ENCODE data around the gene CLPTM1. TPM values are rescaled to one million over a fixed set of nuclear protein-coding genes. Genes with fewer than 3 reads are reported as not detected.

Gene CLPTM1
- total and polyA plus RNA-seq, 2 donors (not counting 3 experiments of a cell fraction or from before 2014, with no cell fraction given): 108 to 176 TPM

DNA sequence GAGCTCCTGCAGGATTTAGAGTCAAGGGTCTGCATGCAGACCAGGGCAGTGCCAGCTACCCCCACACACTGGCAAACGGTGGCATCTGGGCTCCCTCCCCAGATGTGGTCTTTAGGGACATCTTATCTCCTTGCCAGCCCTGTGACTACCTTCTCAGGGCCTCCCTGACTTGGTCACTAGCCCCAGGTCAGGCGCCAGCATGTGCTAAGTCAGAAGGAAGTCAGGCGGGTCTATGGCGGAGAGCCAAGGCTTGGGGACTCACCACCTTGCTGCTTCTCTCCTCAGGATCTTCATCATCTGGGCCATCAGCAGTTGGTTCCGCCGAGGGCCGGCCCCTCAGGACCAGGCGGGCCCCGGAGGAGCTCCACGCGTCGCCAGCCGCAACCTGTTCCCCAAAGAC lies 17.6 kb downstream of the CLPTM1 start:
- intact Hi-C loops (cut with micrococcal nuclease) (no loop called here), dilution Hi-C loops (cut with MboI; ENCODE audit: extremely low pct_ligation_motif_present, low sequenced_read_pairs) (no loop called here)
- TF ChIP-seq POLR2A (IDR thresholded peaks at IDR 0.05; ENCODE audit: low read depth, low read length): no peak
- no peak for TF ChIP-seq POLR2AphosphoS5 (IDR thresholded peaks at IDR 0.05; ENCODE audit: insufficient read depth, low read depth, low read length)
- no peak overlapping the region for H3K9ac ChIP-seq (replicated peaks; ENCODE audit: extremely low read depth, insufficient read depth, low read length)
- ChIA-PET CTCF (no interaction called here), POLR2A (no interaction called here)
- no peaks in the 10 kb centered on the region for H3K9me1 ChIP-seq (replicated peaks; ENCODE audit: control insufficient read depth, extremely low read depth, insufficient read depth, low read length)
- no peaks in the 10 kb centered on the region for H3K27me3 ChIP-seq (ENCODE audit: control insufficient read depth in 2 of 2, insufficient read depth in 2 of 2, low read length in 2 of 2)
- no peak for DNase-seq (ENCODE audit: low read depth, low spot score)
- no peak overlapping the region for H2AFZ ChIP-seq (ENCODE audit: low read depth, low read length)
- H3K4me3 ChIP-seq (replicated peaks in 1 of 3; ENCODE audit: insufficient read depth in 1 of 3, low read depth in 1 of 3, low read length in 3 of 3): no peak overlapping the region
- BruUV-seq (replicated peaks): no TSS peak
- H3K4me2 ChIP-seq (ENCODE audit: insufficient read depth, low read length): no peak overlapping the region
- H3K36me3 ChIP-seq (ENCODE audit: control insufficient read depth in 2 of 2, extremely low read depth in 1 of 2, insufficient read depth in 2 of 2, low read length in 2 of 2): peaks cover 13 to 41% of the 10 kb centered on the region in 2 experiments
- no peak for FAIRE-seq
- no peaks in the 10 kb centered on the region for H4K20me1 ChIP-seq (replicated peaks; ENCODE audit: control insufficient read depth, extremely low read depth, insufficient read depth, low read length)
- no peak overlapping the region for H3K27ac ChIP-seq (ENCODE audit: insufficient read depth, low read depth, low read length)
- H3K4me1 ChIP-seq (ENCODE audit: control insufficient read depth, extremely low read depth, insufficient read depth, low read length): no peaks in the 10 kb centered on the region
- no peaks in the 10 kb centered on the region for H3K9me3 ChIP-seq (replicated peaks; ENCODE audit: control insufficient read depth, insufficient read depth, low read length)
- no peaks in the 10 kb centered on the region for H3K79me2 ChIP-seq (ENCODE audit: control insufficient read depth, insufficient read depth, low read length)

DNA sequence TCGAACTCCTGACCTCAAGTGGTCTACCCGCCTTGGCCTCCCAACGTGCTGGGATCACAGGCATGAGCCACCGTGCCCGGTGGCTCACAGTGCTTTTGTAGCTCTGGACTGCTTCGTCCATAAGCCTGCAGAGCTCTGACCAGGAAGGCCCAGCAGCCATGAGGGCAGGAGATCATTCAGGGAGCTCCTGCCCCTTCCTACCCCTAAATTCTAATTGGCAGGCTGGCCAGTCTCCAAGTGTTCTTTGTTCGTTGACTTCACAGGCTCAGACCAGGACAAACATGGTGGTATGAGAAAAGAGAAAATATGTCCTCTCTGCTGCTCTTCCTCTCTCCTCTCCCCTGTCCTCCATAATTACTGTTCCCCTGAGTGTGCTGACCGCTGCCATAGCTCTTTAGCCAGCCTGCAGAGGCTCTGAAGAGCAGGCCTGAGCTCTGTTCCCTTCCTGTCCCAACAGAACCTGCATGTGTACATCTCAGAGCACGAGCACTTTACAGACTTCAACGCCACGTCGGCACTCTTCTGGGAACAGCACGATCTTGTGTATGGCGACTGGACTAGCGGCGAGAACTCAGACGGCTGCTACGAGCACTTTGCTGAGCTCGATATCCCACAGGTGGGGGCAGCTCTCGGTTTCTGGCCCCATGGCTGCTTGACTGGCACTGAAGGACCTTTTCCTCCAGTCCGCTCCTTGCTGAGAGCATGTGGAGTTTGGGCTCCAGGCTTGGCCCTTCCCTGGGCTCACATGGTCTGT lies 19.0 kb downstream of the CLPTM1 start:
- peaks cover 14 to 43% of the 10 kb centered on the region in 2 experiments for H3K36me3 ChIP-seq (ENCODE audit: control insufficient read depth in 2 of 2, extremely low read depth in 1 of 2, insufficient read depth in 2 of 2, low read length in 2 of 2)
- dilution Hi-C loops (cut with MboI; ENCODE audit: extremely low pct_ligation_motif_present, low sequenced_read_pairs): no loop called here
- BruUV-seq (replicated peaks): no TSS peak
- intact Hi-C loops (cut with micrococcal nuclease): no loop called here
- no peak for DNase-seq (ENCODE audit: low read depth, low spot score)
- H4K20me1 ChIP-seq (replicated peaks; ENCODE audit: control insufficient read depth, extremely low read depth, insufficient read depth, low read length): no peaks in the 10 kb centered on the region
- no peak overlapping the region for H3K4me3 ChIP-seq (replicated peaks in 1 of 3; ENCODE audit: insufficient read depth in 1 of 3, low read depth in 1 of 3, low read length in 3 of 3)
- H3K9me1 ChIP-seq (replicated peaks; ENCODE audit: control insufficient read depth, extremely low read depth, insufficient read depth, low read length): no peaks in the 10 kb centered on the region
- TF ChIP-seq, protein P1, sequence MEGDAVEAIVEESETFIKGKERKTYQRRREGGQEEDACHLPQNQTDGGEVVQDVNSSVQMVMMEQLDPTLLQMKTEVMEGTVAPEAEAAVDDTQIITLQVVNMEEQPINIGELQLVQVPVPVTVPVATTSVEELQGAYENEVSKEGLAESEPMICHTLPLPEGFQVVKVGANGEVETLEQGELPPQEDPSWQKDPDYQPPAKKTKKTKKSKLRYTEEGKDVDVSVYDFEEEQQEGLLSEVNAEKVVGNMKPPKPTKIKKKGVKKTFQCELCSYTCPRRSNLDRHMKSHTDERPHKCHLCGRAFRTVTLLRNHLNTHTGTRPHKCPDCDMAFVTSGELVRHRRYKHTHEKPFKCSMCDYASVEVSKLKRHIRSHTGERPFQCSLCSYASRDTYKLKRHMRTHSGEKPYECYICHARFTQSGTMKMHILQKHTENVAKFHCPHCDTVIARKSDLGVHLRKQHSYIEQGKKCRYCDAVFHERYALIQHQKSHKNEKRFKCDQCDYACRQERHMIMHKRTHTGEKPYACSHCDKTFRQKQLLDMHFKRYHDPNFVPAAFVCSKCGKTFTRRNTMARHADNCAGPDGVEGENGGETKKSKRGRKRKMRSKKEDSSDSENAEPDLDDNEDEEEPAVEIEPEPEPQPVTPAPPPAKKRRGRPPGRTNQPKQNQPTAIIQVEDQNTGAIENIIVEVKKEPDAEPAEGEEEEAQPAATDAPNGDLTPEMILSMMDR (IDR thresholded peaks at IDR 0.05; ENCODE audit: extremely low read depth in 1 of 2, insufficient read depth in 1 of 2, low read depth in 1 of 2, low read length in 2 of 2): no peak
- no peak for TF ChIP-seq FOS (IDR thresholded peaks at IDR 0.05; ENCODE audit: borderline replicate concordance, insufficient read depth, low read length)
- TF ChIP-seq POLR2A (IDR thresholded peaks at IDR 0.05; ENCODE audit: low read depth, low read length): no peak
- no peak for TF ChIP-seq EZH2 (IDR thresholded peaks at IDR 0.05; ENCODE audit: borderline replicate concordance, low read depth, low read length, severe bottlenecking)
- no peak for TF ChIP-seq JUN (IDR thresholded peaks at IDR 0.05; ENCODE audit: borderline replicate concordance, insufficient read depth, insufficient read length, low read depth)
- TF ChIP-seq, protein P2, sequence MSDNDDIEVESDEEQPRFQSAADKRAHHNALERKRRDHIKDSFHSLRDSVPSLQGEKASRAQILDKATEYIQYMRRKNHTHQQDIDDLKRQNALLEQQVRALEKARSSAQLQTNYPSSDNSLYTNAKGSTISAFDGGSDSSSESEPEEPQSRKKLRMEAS (IDR thresholded peaks at IDR 0.05; ENCODE audit: insufficient read depth, insufficient read length): no peak
- no peak for TF ChIP-seq GATA2 (IDR thresholded peaks at IDR 0.05; ENCODE audit: insufficient read depth, insufficient read length, low read depth, low read length)
- TF ChIP-seq POLR2AphosphoS5 (IDR thresholded peaks at IDR 0.05; ENCODE audit: insufficient read depth, low read depth, low read length): no peak
- no peak for TF ChIP-seq MYC (IDR thresholded peaks at IDR 0.05; ENCODE audit: low read depth, low read length)
- H3K4me1 ChIP-seq (ENCODE audit: control insufficient read depth, extremely low read depth, insufficient read depth, low read length): no peaks in the 10 kb centered on the region
- no peak overlapping the region for H3K4me2 ChIP-seq (ENCODE audit: insufficient read depth, low read length)
- H3K27ac ChIP-seq (ENCODE audit: insufficient read depth, low read depth, low read length): no peak overlapping the region
- FAIRE-seq: no peak
- no peaks in the 10 kb centered on the region for H3K9me3 ChIP-seq (replicated peaks; ENCODE audit: control insufficient read depth, insufficient read depth, low read length)
- H3K9ac ChIP-seq (replicated peaks; ENCODE audit: extremely low read depth, insufficient read depth, low read length): no peak overlapping the region
- CTCF ChIA-PET: interaction anchor here (1.5 kb wide), 1 partner anchor 11 kb away, joined by 3 read pairs; no protein-coding TSS in a partner anchor
- no peaks in the 10 kb centered on the region for H3K79me2 ChIP-seq (ENCODE audit: control insufficient read depth, insufficient read depth, low read length)
- no peak overlapping the region for H2AFZ ChIP-seq (ENCODE audit: low read depth, low read length)
- POLR2A ChIA-PET: no interaction called here
- no peaks in the 10 kb centered on the region for H3K27me3 ChIP-seq (ENCODE audit: control insufficient read depth in 2 of 2, insufficient read depth in 2 of 2, low read length in 2 of 2)

Data from endothelial cell of umbilical vein (primary cell).